Measurements from ENCODE around the gene GALNT10. TPM values are rescaled to one million over a fixed set of nuclear protein-coding genes. Genes with fewer than 3 reads are reported as not detected.

GALNT10 gene
- total RNA-seq, 1 donor from 2014 or later = 20.6 TPM

- H3K9me3 Mint-ChIP-seq (ENCODE audit: low read depth) = peaks cover 10% of the 10 kb centered on the region
- peaks cover 19% of the 10 kb centered on the region for H3K27me3 Mint-ChIP-seq
- no peak overlapping the region for H3K4me3 Mint-ChIP-seq (ENCODE audit: low read depth)
- H3K27ac Mint-ChIP-seq = no peak overlapping the region
- DNase-seq (ENCODE audit: low spot score, unreplicated experiment) = no peak
- peaks cover 10% of the 10 kb centered on the region for H3K36me3 Mint-ChIP-seq (ENCODE audit: insufficient read depth)
- H3K4me1 Mint-ChIP-seq (ENCODE audit: low read depth) = peaks cover 16% of the 10 kb centered on the region
- TF ChIP-seq CTCF (IDR thresholded peaks at IDR 0.05; ENCODE audit: unreplicated experiment) = peak; percentile 38
These were observed 231.3 kb downstream of the GALNT10 start for GRCh38 chr5:154421868-154422267.

- Mint-ChIP-seq H3K9me3 (ENCODE audit: low read depth) (peaks cover 10% of the 10 kb centered on the region), H3K27ac (no peak overlapping the region), H3K27me3 (peaks cover 19% of the 10 kb centered on the region), H3K4me3 (ENCODE audit: low read depth) (no peak overlapping the region), H3K4me1 (ENCODE audit: low read depth) (peaks cover 16% of the 10 kb centered on the region), H3K36me3 (ENCODE audit: insufficient read depth) (peaks cover 11% of the 10 kb centered on the region)
- DNase-seq (ENCODE audit: low spot score, unreplicated experiment) = no peak
- TF ChIP-seq CTCF (IDR thresholded peaks at IDR 0.05; ENCODE audit: unreplicated experiment) = no peak
These were observed 231.8 kb downstream of the GALNT10 start for GRCh38 chr5:154422298-154422697.

- Mint-ChIP-seq H3K27me3 (peaks cover 5% of the 10 kb centered on the region), H3K27ac (no peak overlapping the region), H3K4me1 (ENCODE audit: low read depth) (peaks cover 12% of the 10 kb centered on the region), H3K4me3 (ENCODE audit: low read depth) (no peak overlapping the region), H3K36me3 (ENCODE audit: insufficient read depth) (peaks cover 1% of the 10 kb centered on the region), H3K9me3 (ENCODE audit: low read depth) (peaks cover 3% of the 10 kb centered on the region)
- no peak for DNase-seq (ENCODE audit: low spot score, unreplicated experiment)
- no peak for TF ChIP-seq CTCF (IDR thresholded peaks at IDR 0.05; ENCODE audit: unreplicated experiment)
These were observed 237.7 kb downstream of the GALNT10 start for GRCh38 chr5:154428208-154428607.

- no peak overlapping the region for H3K4me3 Mint-ChIP-seq (ENCODE audit: low read depth)
- peaks cover 4% of the 10 kb centered on the region for H3K4me1 Mint-ChIP-seq (ENCODE audit: low read depth)
- peaks cover 3% of the 10 kb centered on the region for H3K36me3 Mint-ChIP-seq (ENCODE audit: insufficient read depth)
- no peak overlapping the region for H3K27ac Mint-ChIP-seq
- no peak for TF ChIP-seq CTCF (IDR thresholded peaks at IDR 0.05; ENCODE audit: unreplicated experiment)
- H3K9me3 Mint-ChIP-seq (ENCODE audit: low read depth) = no peaks in the 10 kb centered on the region
- peaks cover 5% of the 10 kb centered on the region for H3K27me3 Mint-ChIP-seq
- DNase-seq (ENCODE audit: low spot score, unreplicated experiment) = no peak
These were observed 238.8 kb downstream of the GALNT10 start for GRCh38 chr5:154429341-154429740.

- H3K4me1 Mint-ChIP-seq (ENCODE audit: low read depth) = no peaks in the 10 kb centered on the region
- H3K36me3 Mint-ChIP-seq (ENCODE audit: insufficient read depth) = peaks cover 7% of the 10 kb centered on the region
- no peak for TF ChIP-seq CTCF (IDR thresholded peaks at IDR 0.05; ENCODE audit: unreplicated experiment)
- peaks cover under 1% of the 10 kb centered on the region for H3K27me3 Mint-ChIP-seq
- no peak overlapping the region for H3K27ac Mint-ChIP-seq
- H3K9me3 Mint-ChIP-seq (ENCODE audit: low read depth) = no peaks in the 10 kb centered on the region
- no peak overlapping the region for H3K4me3 Mint-ChIP-seq (ENCODE audit: low read depth)
- DNase-seq (ENCODE audit: low spot score, unreplicated experiment) = no peak
These were observed 239.9 kb downstream of the GALNT10 start for GRCh38 chr5:154430466-154430865.

Measured in progenitor cell of endocrine pancreas (in vitro differentiated cells).